Measurements from ENCODE around the gene ETV6. TPM values are rescaled to one million over a fixed set of nuclear protein-coding genes. Genes with fewer than 3 reads are reported as not detected.

The ETV6 gene
- total and polyA plus RNA-seq, 2 experiments from 2014 or later = 9.1 to 11.9 TPM

GRCh38 chr12:11698729-11699128 is 49.3 kb downstream of the ETV6 start:
- Histone ChIP-seq H3K27me3 (no peaks in the 10 kb centered on the region), H3K4me1 (ENCODE audit: low read depth) (peaks cover 18% of the 10 kb centered on the region), H3K9me3 (ENCODE audit: low read depth) (no peaks in the 10 kb centered on the region), H3K36me3 (no peaks in the 10 kb centered on the region), H3K27ac (no peak overlapping the region), H3K4me3 (no peak overlapping the region)
- no peak for TF ChIP-seq CTCF (IDR thresholded peaks at IDR 0.05; ENCODE audit: low read depth, low read length)
- DNase-seq (ENCODE audit: low read depth in 1 of 2, low spot score in 1 of 2) = no peak

- Histone ChIP-seq H3K9me3 (ENCODE audit: low read depth) (no peaks in the 10 kb centered on the region), H3K4me3 (no peak overlapping the region), H3K27ac (peak overlapping the region; percentile 48), H3K36me3 (no peaks in the 10 kb centered on the region), H3K4me1 (ENCODE audit: low read depth) (peaks cover 34% of the 10 kb centered on the region), H3K27me3 (no peaks in the 10 kb centered on the region)
- no peak for TF ChIP-seq CTCF (IDR thresholded peaks at IDR 0.05; ENCODE audit: low read depth, low read length)
- DNase-seq (ENCODE audit: low read depth in 1 of 2, low spot score in 1 of 2) = no peak
Measured at GRCh38 chr12:11701433-11701832, 52.0 kb downstream of the ETV6 start.

GRCh38 chr12:11702959-11703358 is 53.5 kb downstream of the ETV6 start:
- peaks cover 49% of the 10 kb centered on the region for H3K4me1 ChIP-seq (ENCODE audit: low read depth)
- DNase-seq (ENCODE audit: low read depth in 1 of 2, low spot score in 1 of 2) = no peak
- H3K9me3 ChIP-seq (ENCODE audit: low read depth) = no peaks in the 10 kb centered on the region
- no peak for TF ChIP-seq CTCF (IDR thresholded peaks at IDR 0.05; ENCODE audit: low read depth, low read length)
- H3K36me3 ChIP-seq = no peaks in the 10 kb centered on the region
- no peak overlapping the region for H3K27ac ChIP-seq
- no peaks in the 10 kb centered on the region for H3K27me3 ChIP-seq
- no peak overlapping the region for H3K4me3 ChIP-seq

- H3K9me3 ChIP-seq (ENCODE audit: low read depth) = no peaks in the 10 kb centered on the region
Measured at GRCh38 chr12:11703378-11703777, 53.9 kb downstream of the ETV6 start.

GRCh38 chr12:11704089-11704488 is 54.6 kb downstream of the ETV6 start:
- Histone ChIP-seq H3K27me3 (no peaks in the 10 kb centered on the region), H3K36me3 (no peaks in the 10 kb centered on the region), H3K4me3 (no peak overlapping the region), H3K27ac (no peak overlapping the region), H3K9me3 (ENCODE audit: low read depth) (no peaks in the 10 kb centered on the region), H3K4me1 (ENCODE audit: low read depth) (peaks cover 60% of the 10 kb centered on the region)
- DNase-seq (ENCODE audit: low read depth in 1 of 2, low spot score in 1 of 2) = no peak
- no peak for TF ChIP-seq CTCF (IDR thresholded peaks at IDR 0.05; ENCODE audit: low read depth, low read length)

More at GRCh38 chr12:11703378-11703777, 53.9 kb downstream of the ETV6 start:
- H3K27me3 ChIP-seq = no peaks in the 10 kb centered on the region
- no peaks in the 10 kb centered on the region for H3K36me3 ChIP-seq
- no peak for DNase-seq (ENCODE audit: low read depth in 1 of 2, low spot score in 1 of 2)
- peaks cover 53% of the 10 kb centered on the region for H3K4me1 ChIP-seq (ENCODE audit: low read depth)
- H3K4me3 ChIP-seq = no peak overlapping the region
- no peak for TF ChIP-seq CTCF (IDR thresholded peaks at IDR 0.05; ENCODE audit: low read depth, low read length)
- H3K27ac ChIP-seq = no peak overlapping the region

- no peak for TF ChIP-seq CTCF (IDR thresholded peaks at IDR 0.05; ENCODE audit: low read depth, low read length)
- H3K4me3 ChIP-seq = no peak overlapping the region
- DNase-seq (ENCODE audit: low read depth in 1 of 2, low spot score in 1 of 2) = peak in 1 of 2 donors; percentile 82
- no peaks in the 10 kb centered on the region for H3K36me3 ChIP-seq
- no peaks in the 10 kb centered on the region for H3K9me3 ChIP-seq (ENCODE audit: low read depth)
- H3K27me3 ChIP-seq = no peaks in the 10 kb centered on the region
- H3K27ac ChIP-seq = peak overlapping the region; percentile 87
- H3K4me1 ChIP-seq (ENCODE audit: low read depth) = peaks cover 63% of the 10 kb centered on the region
Measured at GRCh38 chr12:11705010-11705409, 55.5 kb downstream of the ETV6 start.

All from cardiac muscle cell (in vitro differentiated cells and primary cell).